GM19467 (cell line): ENCODE results near the gene ZBTB42.

Source experiments
- ATAC-seq: cut with Tn5 transposase; IDR thresholded peaks from one replicate; pipeline ENCODE4 v1.9.1; 2021; ENCODE audit warnings: mild to moderate bottlenecking, moderate library complexity; ENCODE audit not compliant: unreplicated experiment

ZBTB42 gene

GRCh38 chr14:104800771-104801519 is at the start of gene ZBTB42:
TSS of gene ZBTB42 (plus strand) at chr14:104801101. CDS start at chr14:104801198, 97 bp downstream.
- ATAC-seq: peak; percentile 25

- ATAC-seq: no peak
These were observed 49.1 kb upstream of the ZBTB42 start for GRCh38 chr14:104751539-104752422.

GRCh38 chr14:104752423-104752734 is 48.5 kb upstream of the ZBTB42 start:
- ATAC-seq: peak; percentile 3

- peak; percentile 85 for ATAC-seq
These were observed 48.0 kb upstream of the ZBTB42 start, which contains the start of gene SIVA1 for GRCh38 chr14:104752735-104753527. TSS of gene SIVA1 (plus strand) at chr14:104753147. CDS start at chr14:104753202, 55 bp downstream.

GRCh38 chr14:104753528-104754212 is 47.2 kb upstream of the ZBTB42 start:
- no peak for ATAC-seq

GRCh38 chr14:104754213-104754851 is 46.6 kb upstream of the ZBTB42 start:
- ATAC-seq: no peak

GRCh38 chr14:104755621-104756020 is 45.3 kb upstream of the ZBTB42 start:
- ATAC-seq: no peak

- no peak for ATAC-seq
These were observed 44.2 kb upstream of the ZBTB42 start for GRCh38 chr14:104756477-104757237.

- no peak for ATAC-seq
These were observed 43.7 kb upstream of the ZBTB42 start for GRCh38 chr14:104757238-104757585.

GRCh38 chr14:104757681-104758392 is 43.1 kb upstream of the ZBTB42 start:
- no peak for ATAC-seq

GRCh38 chr14:104758981-104759969 is 41.6 kb upstream of the ZBTB42 start:
- ATAC-seq: no peak

- ATAC-seq: no peak
These were observed 35.4 kb upstream of the ZBTB42 start for GRCh38 chr14:104765517-104765916.

- no peak for ATAC-seq
These were observed 34.5 kb upstream of the ZBTB42 start for GRCh38 chr14:104766256-104766862.

GRCh38 chr14:104766863-104767633 is 33.9 kb upstream of the ZBTB42 start:
- ATAC-seq: no peak

GRCh38 chr14:104767634-104767918 is 33.3 kb upstream of the ZBTB42 start:
- ATAC-seq: no peak

- peak; percentile 79 for ATAC-seq
These were observed 32.2 kb upstream of the ZBTB42 start for GRCh38 chr14:104768437-104769323.
